GM21360 (cell line): Measurements from ENCODE around the gene CIAO3.
"Not testable (repeated sequence)": the region's sequence is repeated elsewhere in the genome, so short reads cannot be mapped to it uniquely, and the experiment has no call there.

Experiments
- ATAC-seq: cut with Tn5 transposase; IDR thresholded peaks from one replicate; pipeline ENCODE4 v1.9.1; 2021; ENCODE audit warnings: mild to moderate bottlenecking, moderate library complexity; ENCODE audit not compliant: unreplicated experiment

The CIAO3 gene

GRCh38 chr16:725041-725376 lies 15.8 kb downstream of the CIAO3 start:
- ATAC-seq, result no peak

DNA sequence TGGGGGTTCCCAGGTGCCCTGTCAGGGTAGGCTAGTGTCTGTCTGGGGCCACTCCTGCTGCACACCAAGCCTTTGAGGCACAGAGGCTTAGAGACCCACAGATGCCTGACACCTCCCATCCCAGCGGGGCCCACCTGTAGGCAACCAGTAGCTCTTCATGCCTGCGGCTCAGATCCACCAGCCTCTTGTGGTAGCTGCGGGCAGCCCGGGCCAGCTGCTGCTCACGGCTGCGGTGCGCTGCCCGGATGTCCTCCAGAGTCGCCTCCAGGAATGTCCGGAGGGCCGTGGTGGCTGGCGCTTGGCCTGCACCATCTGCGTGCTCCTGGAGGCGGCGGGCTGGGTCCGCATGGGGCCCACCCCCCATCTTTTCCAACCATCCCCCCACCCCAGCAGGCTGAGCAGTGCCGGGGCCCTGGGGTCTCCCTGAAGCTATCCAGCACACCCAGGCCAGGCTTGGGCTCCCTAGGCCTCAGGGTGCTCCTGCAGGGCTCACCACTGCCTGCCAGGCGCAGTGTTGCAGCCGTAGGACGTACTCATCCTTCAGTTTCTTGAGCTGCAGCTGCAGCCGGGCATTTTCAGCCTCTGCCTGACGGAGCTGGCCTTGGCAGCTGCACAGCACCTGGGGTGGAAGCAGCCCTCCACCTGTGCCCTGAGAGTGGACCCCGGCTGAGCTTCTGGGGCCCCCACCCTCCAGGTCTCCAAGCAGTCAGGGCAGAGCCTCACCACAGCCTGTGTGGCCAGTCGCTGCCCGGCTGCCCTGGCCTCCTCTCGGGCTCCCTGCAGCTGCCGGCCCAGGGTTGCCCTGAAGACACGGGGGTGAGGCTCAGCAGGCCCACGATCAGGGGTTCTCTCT lies 16.4 kb downstream of the CIAO3 start:
- ATAC-seq, result no peak

- ATAC-seq, result no peak
Measured at GRCh38 chr16:723695-724094, 17.1 kb downstream of the CIAO3 start.

DNA sequence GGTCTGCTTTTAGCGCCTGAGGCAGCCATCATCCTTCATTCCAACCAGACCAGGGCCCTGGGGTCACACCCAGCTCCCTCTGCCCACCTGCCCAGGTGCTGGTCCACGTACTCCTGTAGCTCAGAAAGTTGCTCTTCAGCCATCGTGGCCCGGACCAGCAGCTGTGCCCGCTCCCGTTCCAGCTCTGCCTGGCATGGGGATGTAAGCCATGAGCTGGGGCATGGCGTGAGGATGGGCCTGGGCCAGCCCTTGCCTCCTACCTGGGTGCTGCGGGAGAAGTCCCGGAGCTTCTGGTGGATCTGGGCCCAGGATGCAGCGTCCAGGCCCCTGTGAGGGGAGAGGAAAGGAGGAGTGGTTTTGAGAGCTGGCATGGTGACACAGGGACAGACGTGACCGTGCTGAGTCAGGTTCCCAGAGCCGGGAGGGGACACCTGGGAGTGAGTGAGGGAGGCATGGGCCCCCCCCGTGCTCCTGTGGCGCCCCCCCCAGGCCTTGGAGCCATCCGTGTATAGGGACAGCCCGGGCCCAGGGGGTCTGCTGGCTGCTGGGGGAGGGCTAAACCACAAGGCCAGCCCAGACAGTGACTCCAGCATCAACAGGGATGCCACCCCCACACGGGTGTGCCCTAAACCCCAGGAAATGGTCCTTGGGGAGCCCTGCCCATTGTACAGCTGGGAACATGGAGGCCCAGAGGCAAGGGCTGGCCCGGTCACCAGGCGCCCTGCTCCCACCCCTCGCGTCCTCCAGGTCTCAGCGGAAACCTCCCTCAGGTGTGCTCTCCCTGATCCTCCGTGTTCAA lies 17.8 kb downstream of the CIAO3 start:
- no peak for ATAC-seq

- no peak for ATAC-seq
Measured at GRCh38 chr16:721765-722540, 18.8 kb downstream of the CIAO3 start.

DNA sequence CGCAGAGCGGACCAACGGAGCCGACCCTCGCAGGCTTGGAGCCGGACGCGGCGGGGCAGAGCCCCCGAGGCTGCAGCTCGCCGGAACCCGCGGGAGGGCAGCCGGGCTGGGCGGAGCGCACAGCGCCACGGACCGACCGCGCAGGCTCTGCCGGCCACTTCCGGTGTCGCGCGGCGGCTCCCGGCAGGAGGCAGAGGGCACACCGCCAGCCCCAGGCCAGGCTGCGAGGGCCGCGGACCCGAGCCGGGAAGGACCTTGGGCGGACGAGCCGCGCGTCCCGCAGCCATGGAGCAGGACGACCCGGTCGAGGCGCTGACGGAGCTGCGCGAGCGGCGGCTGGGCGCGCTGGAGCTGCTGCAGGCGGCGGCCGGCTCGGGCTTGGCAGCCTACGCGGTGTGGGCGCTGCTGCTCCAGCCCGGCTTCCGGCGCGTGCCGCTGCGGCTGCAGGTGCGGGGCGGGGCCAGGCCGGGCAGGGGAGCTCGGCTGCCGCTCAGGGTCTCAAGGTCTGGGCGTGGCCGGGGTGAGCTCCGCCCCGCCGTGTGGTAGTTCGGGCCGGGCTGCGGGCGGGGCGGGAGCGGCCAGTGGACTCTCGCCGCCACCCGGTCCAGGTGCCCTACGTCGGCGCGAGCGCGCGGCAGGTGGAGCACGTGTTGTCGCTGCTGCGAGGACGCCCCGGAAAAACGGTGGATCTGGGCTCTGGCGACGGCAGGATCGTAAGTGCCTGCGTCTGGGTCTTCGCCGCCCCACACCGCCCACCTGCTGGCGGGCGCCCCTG lies 19.6 kb downstream of the CIAO3 start, which contains the start of gene ANTKMT:
Gene ANTKMT, plus strand, starts transcription at position 157 of the 775 bp plus-strand sequence. Its CDS starts 129 bp downstream, at position 286.
- peak; percentile 52 for ATAC-seq

DNA sequence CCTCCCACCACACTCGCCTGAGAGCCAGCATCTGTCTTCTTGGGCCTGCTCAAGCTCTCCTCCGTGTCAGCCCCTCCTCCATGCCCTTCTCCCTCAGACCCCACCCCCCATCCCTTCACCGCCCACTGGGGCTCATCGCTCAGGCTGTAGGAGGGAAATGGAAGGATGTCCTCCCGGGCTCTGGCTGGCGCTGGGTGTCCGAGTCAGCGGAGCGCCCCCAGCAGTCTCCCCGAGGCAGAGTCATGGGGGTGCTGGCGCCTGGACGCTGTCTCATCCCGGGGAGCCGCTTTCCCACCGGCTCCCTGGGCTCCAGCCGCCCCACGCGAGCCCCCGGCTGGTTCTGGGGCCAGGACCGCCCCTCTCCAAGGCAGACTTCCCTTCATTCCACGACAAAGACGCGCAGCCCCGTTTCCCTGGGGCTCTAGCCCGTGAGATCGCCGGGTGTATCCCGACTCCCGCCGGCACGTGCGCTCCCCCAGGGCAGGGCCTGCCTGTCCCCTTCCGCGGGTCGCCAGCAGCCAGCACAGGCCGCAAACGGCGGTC lies 20.3 kb downstream of the CIAO3 start:
- peak; percentile 23 for ATAC-seq

- no peak for ATAC-seq
Measured at GRCh38 chr16:719815-720446, 20.9 kb downstream of the CIAO3 start.

DNA sequence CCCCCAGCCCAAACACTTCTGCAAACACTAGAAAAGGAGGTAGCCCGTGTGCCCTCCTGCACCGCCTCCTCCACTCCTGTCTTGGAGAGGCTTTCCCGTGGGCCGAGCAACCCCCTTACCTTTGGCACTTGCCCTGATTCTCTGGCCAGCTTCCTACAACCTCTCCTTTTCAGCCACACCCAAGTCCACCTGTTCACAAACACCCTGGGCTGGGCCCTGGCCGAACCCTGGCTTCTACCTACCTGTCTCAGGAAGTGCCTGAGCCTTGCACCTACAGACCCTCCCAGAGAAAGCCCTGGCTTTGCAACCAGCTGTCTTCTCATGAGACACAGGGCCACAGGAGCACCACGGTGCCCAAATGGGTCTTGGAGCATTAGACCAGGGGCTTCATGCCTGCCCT lies 21.9 kb downstream of the CIAO3 start:
- no peak for ATAC-seq

DNA sequence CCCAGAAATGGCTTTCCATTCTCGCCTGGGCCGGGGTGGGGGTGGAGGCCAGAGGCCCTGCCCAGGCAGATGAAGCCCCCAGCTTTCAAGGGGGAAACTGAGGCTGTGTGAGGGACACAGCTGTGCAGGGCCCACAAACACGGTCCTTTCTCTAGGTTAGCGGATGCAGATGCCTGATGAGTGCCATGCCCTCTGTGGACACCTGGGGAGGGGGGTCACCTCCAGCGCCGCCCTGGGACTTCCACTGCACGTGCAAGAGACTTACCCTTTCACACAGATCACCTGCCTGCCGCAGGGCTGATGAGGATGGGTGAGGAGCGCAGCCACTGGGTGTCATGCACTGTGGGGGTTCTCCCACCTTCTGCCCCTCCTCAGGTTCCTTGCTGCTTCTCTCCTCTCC lies 22.4 kb downstream of the CIAO3 start:
- ATAC-seq, result no peak

- no peak for ATAC-seq
Measured at GRCh38 chr16:717450-718245, 23.1 kb downstream of the CIAO3 start.

GRCh38 chr16:716768-717325 lies 23.9 kb downstream of the CIAO3 start:
- no peak for ATAC-seq

DNA sequence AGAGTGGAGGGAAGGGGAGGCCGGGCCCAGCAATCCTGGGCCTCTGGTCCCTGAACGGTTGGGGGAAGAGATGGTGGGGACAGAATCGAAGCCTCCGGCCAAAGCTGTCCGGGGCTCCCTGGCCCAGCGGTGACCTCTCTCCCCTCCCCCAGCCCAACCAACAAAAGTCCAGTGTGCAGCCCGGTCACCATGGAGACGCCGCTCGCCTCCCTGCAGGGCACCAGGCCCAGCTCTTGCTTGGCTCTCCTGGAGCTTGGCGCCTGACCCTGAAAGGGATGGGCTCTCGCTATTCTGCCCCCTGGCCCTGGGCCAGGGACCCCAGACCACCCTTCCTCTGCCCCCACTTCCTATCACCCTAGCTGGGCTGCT lies 24.6 kb downstream of the CIAO3 start:
- ATAC-seq, result no peak

DNA sequence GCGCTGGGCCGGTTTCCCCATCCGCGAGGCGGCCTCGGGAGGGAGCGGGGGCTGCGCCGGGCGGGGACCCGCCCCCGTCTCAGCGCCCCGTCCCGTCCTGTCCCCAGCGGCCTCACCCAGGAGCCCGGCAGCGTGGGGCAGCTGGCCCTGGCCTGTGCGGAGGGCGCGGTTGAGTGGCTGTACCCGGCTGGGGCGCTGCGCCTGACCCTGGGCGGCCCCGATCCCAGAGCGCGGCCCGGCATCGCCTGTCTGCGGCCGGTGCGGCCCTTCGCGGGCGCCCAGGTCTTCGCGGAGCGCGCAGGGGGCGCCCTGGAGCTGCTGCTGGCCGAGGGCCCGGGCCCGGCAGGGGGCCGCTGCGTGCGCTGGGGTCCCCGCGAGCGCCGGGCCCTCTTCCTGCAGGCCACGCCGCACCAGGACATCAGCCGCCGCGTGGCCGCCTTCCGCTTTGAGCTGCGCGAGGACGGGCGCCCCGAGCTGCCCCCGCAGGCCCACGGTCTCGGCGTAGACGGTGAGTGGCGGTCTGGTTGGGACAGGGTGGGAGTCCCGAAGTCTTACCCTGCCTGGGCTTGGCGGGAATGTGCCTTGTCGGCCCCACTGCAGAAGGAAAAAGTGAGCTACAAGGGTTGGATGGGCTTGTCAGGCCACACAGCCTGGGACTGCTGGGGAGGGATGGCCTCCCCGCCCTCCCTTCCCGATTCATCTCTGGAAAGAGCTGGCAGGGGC lies 25.2 kb downstream of the CIAO3 start:
- no peak for ATAC-seq

GRCh38 chr16:714558-715476 lies 26.0 kb downstream of the CIAO3 start, which contains the start of gene METRN:
Gene METRN (plus strand): TSS chr16:715118. CDS start chr16:715290, 172 bp downstream.
- ATAC-seq, result no peak

DNA sequence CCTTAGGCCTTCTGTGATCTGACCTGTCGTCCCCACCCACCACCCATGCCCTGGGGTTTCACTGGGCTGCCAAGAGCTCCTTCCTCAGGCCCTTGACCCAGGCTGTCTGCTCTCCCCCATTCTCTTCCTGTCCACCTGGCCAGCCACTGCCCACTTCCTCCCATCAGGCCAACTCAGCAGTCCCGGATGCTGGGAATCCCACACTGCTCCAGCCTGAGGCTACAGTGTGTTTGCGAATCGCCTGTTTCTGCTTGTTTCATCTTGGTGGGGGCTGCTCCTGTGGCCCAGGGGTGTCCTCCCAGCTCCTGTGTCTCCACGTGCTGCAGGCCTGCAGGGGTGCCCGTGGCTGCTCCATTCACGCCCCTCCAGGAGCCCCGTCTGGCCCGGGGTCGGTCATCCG lies 26.7 kb downstream of the CIAO3 start:
- no peak for ATAC-seq

DNA sequence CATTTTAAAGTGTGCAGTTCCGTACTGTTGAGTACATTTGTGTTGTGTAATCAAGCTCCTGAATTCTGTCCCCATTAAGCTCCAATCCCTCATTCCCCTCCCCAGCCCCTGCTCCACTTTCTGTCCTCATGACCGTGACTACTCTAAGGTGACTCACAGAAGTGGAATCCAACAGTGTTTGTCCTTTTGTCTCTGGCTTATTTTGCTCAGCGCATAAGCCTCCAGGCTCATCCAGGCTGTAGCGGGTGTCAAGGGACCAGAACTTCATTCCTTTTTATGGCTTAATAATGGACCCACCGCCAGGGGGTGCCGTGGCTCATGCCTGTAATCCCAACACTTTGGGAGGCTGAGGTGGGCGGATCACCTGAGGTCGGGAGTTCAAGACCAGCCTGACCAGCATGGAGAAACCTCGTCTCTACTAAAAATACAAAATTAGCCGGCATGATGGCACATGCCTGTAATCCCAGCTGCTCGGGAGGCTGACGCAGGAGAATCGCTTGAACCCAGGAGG lies 28.0 kb downstream of the CIAO3 start:
- ATAC-seq, result not testable (repeated sequence)
